Liver (tissue), 3 donors: Measurements from ENCODE around the gene TP53I11.

Experiments used
- HNF4A ChIP-seq, 2 donors: conservative IDR thresholded peaks; 2 replicates each; pipeline ENCODE4 v1.6.1; 2016; ENCODE audit warnings: antibody characterized with exemption in 2 of 2, mild to moderate bottlenecking in 2 of 2
- HNF4G ChIP-seq: IDR thresholded peaks from 2 replicates; pipeline ENCODE4 v1.6.1; 2016; ENCODE audit warnings: antibody characterized with exemption
- JUND ChIP-seq, 2 donors: IDR thresholded peaks; 2 replicates each; pipeline ENCODE4 v1.6.1; 2016; ENCODE audit warnings: antibody characterized with exemption in 2 of 2
- YY1 ChIP-seq: IDR thresholded peaks from 2 replicates; pipeline ENCODE4 v1.6.1; 2016; ENCODE audit warnings: antibody characterized with exemption, mild to moderate bottlenecking
- TF ChIP-seq, protein P1 (sequence below): fragments of 150-350 bp; IDR thresholded peaks from 2 replicates; pipeline ENCODE4 v1.5.1; 2017; ENCODE audit warnings: improper control_type of control experiment, low read depth, low read length; ENCODE audit not compliant: missing input control
- donor health status: healthy.
- donor health status: healthy.

DNA sequence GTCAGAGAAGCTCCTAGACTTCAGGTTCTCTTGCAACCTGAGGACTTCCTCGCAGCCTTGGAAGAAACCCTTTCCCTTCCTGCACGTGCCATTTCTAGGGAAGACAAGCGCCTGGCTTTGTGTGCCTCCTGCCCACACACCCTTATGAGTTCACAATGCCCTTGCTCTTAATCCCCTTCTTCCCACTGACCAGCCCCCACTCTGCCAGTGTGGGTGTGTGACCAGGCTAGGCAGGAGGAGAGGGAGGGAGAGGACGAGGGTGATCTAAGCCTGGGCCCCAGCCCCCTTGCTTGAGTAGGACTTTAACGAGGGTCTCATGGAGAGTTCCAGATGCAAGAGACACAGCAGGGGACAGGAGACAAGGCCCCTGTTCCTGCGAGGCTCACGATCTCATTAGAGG lies 30.2 kb downstream of the TP53I11 start:
- TF ChIP-seq HNF4G, result no peak
- TF ChIP-seq JUND (IDR thresholded peaks at IDR 0.05), result no peak
- TF ChIP-seq, protein P1, sequence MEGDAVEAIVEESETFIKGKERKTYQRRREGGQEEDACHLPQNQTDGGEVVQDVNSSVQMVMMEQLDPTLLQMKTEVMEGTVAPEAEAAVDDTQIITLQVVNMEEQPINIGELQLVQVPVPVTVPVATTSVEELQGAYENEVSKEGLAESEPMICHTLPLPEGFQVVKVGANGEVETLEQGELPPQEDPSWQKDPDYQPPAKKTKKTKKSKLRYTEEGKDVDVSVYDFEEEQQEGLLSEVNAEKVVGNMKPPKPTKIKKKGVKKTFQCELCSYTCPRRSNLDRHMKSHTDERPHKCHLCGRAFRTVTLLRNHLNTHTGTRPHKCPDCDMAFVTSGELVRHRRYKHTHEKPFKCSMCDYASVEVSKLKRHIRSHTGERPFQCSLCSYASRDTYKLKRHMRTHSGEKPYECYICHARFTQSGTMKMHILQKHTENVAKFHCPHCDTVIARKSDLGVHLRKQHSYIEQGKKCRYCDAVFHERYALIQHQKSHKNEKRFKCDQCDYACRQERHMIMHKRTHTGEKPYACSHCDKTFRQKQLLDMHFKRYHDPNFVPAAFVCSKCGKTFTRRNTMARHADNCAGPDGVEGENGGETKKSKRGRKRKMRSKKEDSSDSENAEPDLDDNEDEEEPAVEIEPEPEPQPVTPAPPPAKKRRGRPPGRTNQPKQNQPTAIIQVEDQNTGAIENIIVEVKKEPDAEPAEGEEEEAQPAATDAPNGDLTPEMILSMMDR, result no peak
- no peak for TF ChIP-seq YY1
- TF ChIP-seq HNF4A (conservative IDR thresholded peaks at IDR 0.05), result no peak
